Measurements from ENCODE around the gene TTI1.

DNA sequence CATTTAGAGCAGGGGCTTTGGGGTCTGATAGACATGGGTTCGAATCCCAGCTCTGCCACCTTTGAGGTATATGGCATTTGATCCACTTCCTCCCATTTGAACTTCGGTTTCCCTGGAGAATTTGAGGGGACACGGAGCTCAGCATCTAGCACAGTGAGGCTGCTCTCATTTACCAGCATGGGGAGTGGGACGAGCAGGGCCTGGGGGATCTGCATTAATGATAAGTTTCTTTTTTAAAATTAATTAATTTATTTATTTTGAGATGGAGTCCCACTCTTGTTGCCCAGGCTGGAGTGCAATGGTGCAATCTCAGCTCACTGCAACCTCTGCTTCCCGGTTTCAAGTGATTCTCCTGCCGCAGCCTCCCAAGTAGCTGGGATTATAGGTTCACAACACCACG, 77.7 kb downstream of the TTI1 start:
- TF ChIP-seq, protein P1, sequence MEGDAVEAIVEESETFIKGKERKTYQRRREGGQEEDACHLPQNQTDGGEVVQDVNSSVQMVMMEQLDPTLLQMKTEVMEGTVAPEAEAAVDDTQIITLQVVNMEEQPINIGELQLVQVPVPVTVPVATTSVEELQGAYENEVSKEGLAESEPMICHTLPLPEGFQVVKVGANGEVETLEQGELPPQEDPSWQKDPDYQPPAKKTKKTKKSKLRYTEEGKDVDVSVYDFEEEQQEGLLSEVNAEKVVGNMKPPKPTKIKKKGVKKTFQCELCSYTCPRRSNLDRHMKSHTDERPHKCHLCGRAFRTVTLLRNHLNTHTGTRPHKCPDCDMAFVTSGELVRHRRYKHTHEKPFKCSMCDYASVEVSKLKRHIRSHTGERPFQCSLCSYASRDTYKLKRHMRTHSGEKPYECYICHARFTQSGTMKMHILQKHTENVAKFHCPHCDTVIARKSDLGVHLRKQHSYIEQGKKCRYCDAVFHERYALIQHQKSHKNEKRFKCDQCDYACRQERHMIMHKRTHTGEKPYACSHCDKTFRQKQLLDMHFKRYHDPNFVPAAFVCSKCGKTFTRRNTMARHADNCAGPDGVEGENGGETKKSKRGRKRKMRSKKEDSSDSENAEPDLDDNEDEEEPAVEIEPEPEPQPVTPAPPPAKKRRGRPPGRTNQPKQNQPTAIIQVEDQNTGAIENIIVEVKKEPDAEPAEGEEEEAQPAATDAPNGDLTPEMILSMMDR (IDR thresholded peaks at IDR 0.05; ENCODE audit: insufficient read depth, low read depth, low read length), result no peak
- no peak for TF ChIP-seq EZH2 (IDR thresholded peaks at IDR 0.05; ENCODE audit: insufficient read depth, low read length)
